Measurements from ENCODE around the gene TJP2. TPM values are rescaled to one million over a fixed set of nuclear protein-coding genes. Genes with fewer than 3 reads are reported as not detected.

Gene TJP2
- total RNA-seq, 2 donors from 2014 or later, result 60.2 to 79.1 TPM

DNA sequence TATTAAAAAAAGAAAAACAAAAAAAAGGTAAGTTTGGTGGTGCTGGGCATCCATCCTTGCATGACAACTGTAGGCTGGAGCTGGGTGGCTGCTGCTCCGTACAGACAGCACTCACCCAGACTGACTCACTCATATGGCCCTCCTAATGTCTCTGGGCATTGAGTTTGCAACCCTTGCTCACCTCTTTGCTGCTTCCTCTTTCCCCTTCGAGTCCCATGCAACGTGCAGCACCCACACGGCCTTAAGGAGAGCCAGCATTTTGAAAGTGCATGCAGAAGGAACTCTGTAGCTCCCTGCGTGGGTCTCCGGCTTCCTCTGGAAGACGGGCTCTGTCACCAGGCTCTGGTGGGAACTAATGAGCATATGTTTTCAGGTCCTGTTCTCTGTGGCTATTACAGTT lies 90.4 kb downstream of the TJP2 start:
- 76 to 86% methylated on average over 7 of the region's 7 CpGs for WGBS, 2 donors
- no peak overlapping the region for H3K4me3 ChIP-seq

DNA sequence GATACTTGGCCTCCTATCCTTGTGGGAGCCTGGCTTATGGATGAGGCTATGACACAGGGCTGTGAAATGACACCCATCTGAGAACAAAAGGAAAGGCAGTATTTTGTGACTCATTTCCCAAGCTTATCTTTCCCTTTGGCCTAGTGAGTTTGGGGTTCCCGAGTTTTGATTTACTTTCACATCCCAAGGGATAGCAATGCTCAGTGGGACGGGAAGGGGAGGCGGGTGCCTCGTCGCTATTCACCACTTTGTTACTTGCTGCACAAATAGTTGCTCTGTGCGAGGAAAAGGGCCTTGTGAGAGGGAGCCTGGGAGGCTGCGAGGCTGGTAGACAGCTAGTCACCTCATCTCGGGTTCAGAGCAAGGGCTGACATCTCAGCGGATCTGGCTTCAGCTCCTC lies 91.8 kb downstream of the TJP2 start:
- intact Hi-C loops (cut with DNase I), result no loop called here
- WGBS, 2 donors, result 87% methylated on average over 9 of the region's 9 CpGs
- TF ChIP-seq, protein P1, sequence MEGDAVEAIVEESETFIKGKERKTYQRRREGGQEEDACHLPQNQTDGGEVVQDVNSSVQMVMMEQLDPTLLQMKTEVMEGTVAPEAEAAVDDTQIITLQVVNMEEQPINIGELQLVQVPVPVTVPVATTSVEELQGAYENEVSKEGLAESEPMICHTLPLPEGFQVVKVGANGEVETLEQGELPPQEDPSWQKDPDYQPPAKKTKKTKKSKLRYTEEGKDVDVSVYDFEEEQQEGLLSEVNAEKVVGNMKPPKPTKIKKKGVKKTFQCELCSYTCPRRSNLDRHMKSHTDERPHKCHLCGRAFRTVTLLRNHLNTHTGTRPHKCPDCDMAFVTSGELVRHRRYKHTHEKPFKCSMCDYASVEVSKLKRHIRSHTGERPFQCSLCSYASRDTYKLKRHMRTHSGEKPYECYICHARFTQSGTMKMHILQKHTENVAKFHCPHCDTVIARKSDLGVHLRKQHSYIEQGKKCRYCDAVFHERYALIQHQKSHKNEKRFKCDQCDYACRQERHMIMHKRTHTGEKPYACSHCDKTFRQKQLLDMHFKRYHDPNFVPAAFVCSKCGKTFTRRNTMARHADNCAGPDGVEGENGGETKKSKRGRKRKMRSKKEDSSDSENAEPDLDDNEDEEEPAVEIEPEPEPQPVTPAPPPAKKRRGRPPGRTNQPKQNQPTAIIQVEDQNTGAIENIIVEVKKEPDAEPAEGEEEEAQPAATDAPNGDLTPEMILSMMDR (IDR thresholded peaks at IDR 0.05), result no peak
- H3K27ac ChIP-seq, result no peak overlapping the region
- no peak for DNase-seq
- no peak overlapping the region for H3K4me3 ChIP-seq
- no peak for ATAC-seq
- H3K9me3 ChIP-seq, result no peaks in the 10 kb centered on the region
- no peaks in the 10 kb centered on the region for H3K36me3 ChIP-seq (replicated peaks in 1 of 2; ENCODE audit: insufficient read depth in 1 of 2, low read depth in 2 of 2)
- H3K4me1 ChIP-seq, result no peaks in the 10 kb centered on the region
- H3K27me3 ChIP-seq, result no peaks in the 10 kb centered on the region

More for the DNA sequence above, 90.4 kb downstream of the TJP2 start:
- Histone ChIP-seq H3K4me1 (no peaks in the 10 kb centered on the region), H3K36me3 (replicated peaks in 1 of 2; ENCODE audit: insufficient read depth in 1 of 2, low read depth in 2 of 2) (no peaks in the 10 kb centered on the region), H3K27ac (no peak overlapping the region), H3K9me3 (no peaks in the 10 kb centered on the region), H3K27me3 (no peaks in the 10 kb centered on the region)
- ATAC-seq (no peak), DNase-seq (no peak)
- no peak for TF ChIP-seq POLR2A (IDR thresholded peaks at IDR 0.05)
- TF ChIP-seq, protein P1 (IDR thresholded peaks at IDR 0.05), result no peak
- intact Hi-C loops (cut with DNase I), result no loop called here

DNA sequence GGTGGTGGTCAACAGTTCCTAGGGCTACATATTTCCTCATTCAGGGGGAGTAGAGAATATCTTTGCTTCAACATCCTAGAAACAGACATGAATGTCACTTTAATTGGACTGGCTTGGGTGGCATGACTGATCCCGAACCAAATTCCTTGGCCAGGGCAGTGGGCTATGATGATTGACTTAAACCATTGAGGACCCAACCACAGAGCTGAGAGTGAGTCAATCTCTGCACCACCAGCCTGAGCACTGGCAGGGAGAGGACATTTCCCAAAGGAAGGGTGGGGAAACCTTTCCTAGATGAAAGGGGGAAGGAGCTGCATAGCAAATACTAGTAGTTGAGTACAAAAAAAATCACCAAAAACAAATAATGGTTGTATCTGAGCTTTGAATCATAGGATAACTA lies 98.1 kb downstream of the TJP2 start:
- no peak overlapping the region for H3K27ac ChIP-seq
- ATAC-seq (no peak), DNase-seq (no peak)
- no peaks in the 10 kb centered on the region for H3K27me3 ChIP-seq
- 56 to 69% methylated on average over 1 of the region's 1 CpG for WGBS, 2 donors
- TF ChIP-seq, protein P1 (IDR thresholded peaks at IDR 0.05), result no peak
- TF ChIP-seq POLR2A (IDR thresholded peaks at IDR 0.05), result no peak
- H3K36me3 ChIP-seq (replicated peaks in 1 of 2; ENCODE audit: insufficient read depth in 1 of 2, low read depth in 2 of 2), result no peaks in the 10 kb centered on the region
- H3K4me3 ChIP-seq, result no peak overlapping the region
- intact Hi-C loops (cut with DNase I), result no loop called here
- no peaks in the 10 kb centered on the region for H3K9me3 ChIP-seq
- H3K4me1 ChIP-seq, result no peaks in the 10 kb centered on the region

DNA sequence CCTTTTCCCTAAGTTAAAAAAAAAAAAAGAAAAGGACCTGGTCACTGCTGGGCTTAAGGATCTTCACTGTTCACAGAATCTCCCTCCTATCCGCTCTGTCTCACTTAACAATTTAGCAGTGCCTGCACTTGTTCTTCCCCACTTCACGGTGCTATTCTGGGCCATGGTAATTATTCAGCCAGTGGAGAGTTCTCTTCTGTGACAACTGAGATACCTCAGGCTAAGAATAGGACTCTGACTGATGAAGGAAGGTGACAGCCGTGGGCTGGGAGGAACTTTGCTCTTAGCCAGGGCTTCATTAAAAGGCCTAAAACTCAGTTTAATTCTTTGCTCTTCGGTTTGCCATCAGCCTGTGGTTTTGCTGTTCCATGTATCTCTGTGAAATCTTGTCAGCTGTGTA lies 99.1 kb downstream of the TJP2 start:
- intact Hi-C loops (cut with DNase I), result no loop called here
- 60 to 66% methylated on average over 4 of the region's 4 CpGs for WGBS, 2 donors
- no peak overlapping the region for H3K4me3 ChIP-seq
- no peaks in the 10 kb centered on the region for H3K36me3 ChIP-seq (replicated peaks in 1 of 2; ENCODE audit: insufficient read depth in 1 of 2, low read depth in 2 of 2)
- ATAC-seq (no peak), DNase-seq (no peak)
- H3K27me3 ChIP-seq, result no peaks in the 10 kb centered on the region
- H3K27ac ChIP-seq, result no peak overlapping the region
- no peaks in the 10 kb centered on the region for H3K4me1 ChIP-seq
- no peaks in the 10 kb centered on the region for H3K9me3 ChIP-seq
- no peak for TF ChIP-seq POLR2A (IDR thresholded peaks at IDR 0.05)
- TF ChIP-seq, protein P1 (IDR thresholded peaks at IDR 0.05), result no peak

DNA sequence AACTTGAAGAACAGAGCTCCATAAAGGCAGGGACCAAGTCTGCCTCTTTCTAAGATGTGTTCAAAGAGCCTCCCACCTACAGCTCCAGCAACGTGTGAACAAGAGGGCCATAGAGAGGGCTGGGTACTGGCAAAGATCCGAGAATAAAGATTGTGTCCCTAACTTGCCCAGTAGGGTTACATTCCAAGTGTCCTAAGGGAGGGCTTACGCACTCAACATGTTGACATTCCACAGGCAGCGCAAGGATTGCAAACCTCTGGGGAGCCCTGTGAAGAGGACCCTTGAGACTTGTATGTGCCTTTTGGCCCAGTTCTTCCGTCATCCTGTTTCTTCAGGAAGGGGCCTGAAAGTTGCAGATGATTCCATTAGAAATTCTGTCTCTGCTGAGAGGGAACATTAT lies 102.7 kb downstream of the TJP2 start:
- ATAC-seq (no peak), DNase-seq (no peak)
- Histone ChIP-seq H3K36me3 (replicated peaks in 1 of 2; ENCODE audit: insufficient read depth in 1 of 2, low read depth in 2 of 2) (no peaks in the 10 kb centered on the region), H3K27me3 (no peaks in the 10 kb centered on the region), H3K27ac (no peak overlapping the region), H3K9me3 (no peaks in the 10 kb centered on the region), H3K4me3 (no peak overlapping the region), H3K4me1 (no peaks in the 10 kb centered on the region)
- 77 to 79% methylated on average over 5 of the region's 5 CpGs for WGBS, 2 donors
- intact Hi-C loops (cut with DNase I), result no loop called here
- TF ChIP-seq POLR2A (IDR thresholded peaks at IDR 0.05), result no peak
- TF ChIP-seq, protein P1 (IDR thresholded peaks at IDR 0.05), result no peak
